ENCODE results near the gene SLC6A18.

The SLC6A18 gene

GRCh38 chr5:1215320-1216096 is 9.7 kb upstream of the SLC6A18 start:
- no peak for DNase-seq (ENCODE audit: low read depth)
- TF ChIP-seq CTCF (IDR thresholded peaks at IDR 0.05; ENCODE audit: control insufficient read depth, insufficient read depth, low read depth, low read length, missing control alignments), result no peak
- H3K4me3 ChIP-seq (ENCODE audit: control insufficient read depth, low read depth, low read length), result no peak overlapping the region

DNA sequence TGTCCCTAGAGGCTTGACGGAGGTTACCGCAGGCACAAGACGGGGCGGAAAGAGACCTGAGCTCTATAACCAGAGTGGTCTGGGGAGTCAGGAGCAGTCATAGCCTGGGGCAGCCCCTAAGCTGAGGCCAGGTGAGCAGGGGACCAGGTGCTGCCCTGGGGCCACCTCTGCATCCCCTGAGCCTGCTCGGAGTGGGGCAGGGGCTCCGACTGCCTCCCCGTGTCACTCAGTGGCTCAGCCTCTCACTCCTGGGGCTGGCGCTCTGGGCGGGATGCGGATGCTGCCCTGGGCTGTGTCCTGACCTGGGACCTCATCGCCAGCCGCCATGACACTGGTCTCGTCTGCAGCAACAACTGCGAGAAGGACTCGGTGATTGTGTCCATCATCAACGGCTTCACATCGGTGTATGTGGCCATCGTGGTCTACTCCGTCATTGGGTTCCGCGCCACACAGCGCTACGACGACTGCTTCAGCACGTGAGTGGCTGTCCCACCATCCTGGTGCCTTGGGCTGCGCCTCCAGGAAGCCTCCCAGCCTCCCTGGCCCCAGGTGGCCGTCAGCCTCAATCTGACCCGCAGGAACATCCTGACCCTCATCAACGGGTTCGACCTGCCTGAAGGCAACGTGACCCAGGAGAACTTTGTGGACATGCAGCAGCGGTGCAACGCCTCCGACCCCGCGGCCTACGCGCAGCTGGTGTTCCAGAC is 8.8 kb upstream of the SLC6A18 start:
- no peak for DNase-seq (ENCODE audit: low read depth)
- no peak for TF ChIP-seq CTCF (IDR thresholded peaks at IDR 0.05; ENCODE audit: control insufficient read depth, insufficient read depth, low read depth, low read length, missing control alignments)
- H3K4me3 ChIP-seq (ENCODE audit: control insufficient read depth, low read depth, low read length), result no peak overlapping the region

GRCh38 chr5:1216918-1217295 is 8.3 kb upstream of the SLC6A18 start:
- DNase-seq (ENCODE audit: low read depth), result no peak
- TF ChIP-seq CTCF (IDR thresholded peaks at IDR 0.05; ENCODE audit: control insufficient read depth, insufficient read depth, low read depth, low read length, missing control alignments), result no peak
- H3K4me3 ChIP-seq (ENCODE audit: control insufficient read depth, low read depth, low read length), result no peak overlapping the region

GRCh38 chr5:1217596-1218206 is 7.5 kb upstream of the SLC6A18 start:
- no peak for DNase-seq (ENCODE audit: low read depth)
- no peak for TF ChIP-seq CTCF (IDR thresholded peaks at IDR 0.05; ENCODE audit: control insufficient read depth, insufficient read depth, low read depth, low read length, missing control alignments)
- no peak overlapping the region for H3K4me3 ChIP-seq (ENCODE audit: control insufficient read depth, low read depth, low read length)

DNA sequence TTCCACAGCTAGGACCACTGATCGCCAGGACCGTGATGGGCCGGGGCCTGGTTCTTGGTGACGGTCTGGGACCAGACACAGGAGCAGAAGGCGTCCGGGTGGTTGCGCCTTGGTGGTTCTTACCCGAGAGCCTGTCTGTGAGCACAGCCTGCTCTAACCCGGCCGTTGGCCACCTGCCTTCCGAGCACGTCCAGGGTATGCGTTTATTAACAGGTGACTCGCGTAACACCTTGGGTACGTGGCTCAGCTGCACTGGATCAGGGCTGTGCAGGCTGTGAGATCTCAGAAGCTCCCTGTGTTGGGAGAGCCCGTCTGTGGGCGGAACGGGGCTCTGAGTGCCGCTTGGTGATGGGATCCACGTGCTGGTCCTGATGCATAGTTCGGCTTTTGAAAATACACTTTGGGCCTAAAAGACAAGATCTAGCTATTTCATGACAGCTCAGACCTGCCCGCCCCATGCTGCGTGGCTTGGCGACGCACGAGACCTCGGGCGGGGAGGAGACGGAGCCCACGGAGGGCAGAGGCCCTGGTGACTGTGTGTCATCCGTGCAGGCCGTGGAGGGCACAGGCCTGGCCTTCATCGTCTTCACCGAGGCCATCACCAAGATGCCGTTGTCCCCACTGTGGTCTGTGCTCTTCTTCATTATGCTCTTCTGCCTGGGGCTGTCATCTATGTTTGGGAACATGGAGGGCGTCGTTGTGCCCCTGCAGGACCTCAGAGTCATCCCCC is 6.7 kb upstream of the SLC6A18 start:
- H3K4me3 ChIP-seq (ENCODE audit: control insufficient read depth, low read depth, low read length), result no peak overlapping the region
- DNase-seq (ENCODE audit: low read depth), result no peak
- no peak for TF ChIP-seq CTCF (IDR thresholded peaks at IDR 0.05; ENCODE audit: control insufficient read depth, insufficient read depth, low read depth, low read length, missing control alignments)

GRCh38 chr5:1219098-1219767 is 5.9 kb upstream of the SLC6A18 start:
- no peak overlapping the region for H3K4me3 ChIP-seq (ENCODE audit: control insufficient read depth, low read depth, low read length)
- no peak for DNase-seq (ENCODE audit: low read depth)
- no peak for TF ChIP-seq CTCF (IDR thresholded peaks at IDR 0.05; ENCODE audit: control insufficient read depth, insufficient read depth, low read depth, low read length, missing control alignments)
